Measurements from ENCODE around the gene CLOCK. TPM values are rescaled to one million over a fixed set of nuclear protein-coding genes. Genes with fewer than 3 reads are reported as not detected.

CLOCK gene
- total RNA-seq, 1 donor from 2014 or later: 27.9 TPM

- no peak for DNase-seq (ENCODE audit: low spot score)
These were observed 60.9 kb downstream of the CLOCK start for GRCh38 chr4:55485821-55486220.

DNA sequence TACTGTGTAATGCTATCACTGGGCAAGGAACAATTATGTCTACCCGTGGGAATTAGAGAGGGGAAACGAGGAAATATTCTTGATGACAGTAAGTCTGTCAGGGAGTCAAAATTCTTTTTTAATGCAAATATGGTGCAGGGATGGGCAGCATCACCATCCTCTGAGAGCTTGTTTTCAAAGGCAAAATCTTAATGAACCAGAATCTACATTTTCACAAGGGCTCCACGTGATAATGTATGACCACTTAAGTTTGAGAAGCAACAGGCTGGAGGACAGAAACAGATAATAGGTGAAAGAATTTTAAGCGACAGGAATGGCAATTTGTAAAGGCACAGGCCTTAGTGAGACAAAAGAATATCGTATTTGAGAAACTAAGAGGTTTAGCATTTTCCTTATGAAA, 63.4 kb downstream of the CLOCK start:
- DNase-seq (ENCODE audit: low spot score): no peak

DNA sequence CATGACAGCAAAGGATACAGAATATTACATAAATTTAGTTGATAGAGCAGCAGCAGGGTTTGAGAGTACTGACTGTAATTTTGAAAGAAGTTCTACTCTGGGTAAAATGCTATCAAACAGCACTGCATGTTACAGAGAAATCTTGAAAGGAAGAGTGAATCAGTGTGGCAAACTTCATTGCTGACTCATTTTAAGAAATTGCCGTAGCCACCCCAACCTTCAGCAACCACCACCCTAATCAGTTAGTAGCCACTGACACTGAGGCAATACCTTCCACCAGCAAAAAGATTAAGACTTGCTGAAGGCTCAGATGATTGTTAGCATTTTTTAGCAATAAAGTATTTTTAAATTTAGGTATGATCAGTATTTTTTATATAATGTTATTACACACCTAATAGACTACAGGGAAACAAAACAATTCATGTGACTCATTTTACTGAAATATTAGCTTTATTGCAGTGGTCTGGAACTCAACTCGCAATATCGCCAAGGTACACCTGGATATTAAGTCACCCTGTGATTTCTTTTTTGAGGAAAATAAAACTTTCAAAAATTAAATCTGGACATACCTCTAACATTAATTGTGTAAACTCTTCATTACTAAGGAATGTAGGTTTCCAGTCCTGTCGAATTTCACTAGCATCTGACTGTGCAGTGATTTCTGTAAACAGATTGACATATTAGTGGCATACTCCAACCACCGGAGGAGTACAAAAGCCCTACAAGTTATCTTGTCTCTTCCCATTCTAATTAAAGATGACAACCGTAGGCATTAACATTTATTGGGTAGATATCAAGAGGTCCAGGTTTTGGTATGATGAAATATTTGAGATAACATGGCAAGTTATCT, 71.1 kb downstream of the CLOCK start:
- DNase-seq (ENCODE audit: low spot score): no peak

- no peak for DNase-seq (ENCODE audit: low spot score)
These were observed 76.7 kb downstream of the CLOCK start for GRCh38 chr4:55469979-55470378.

- DNase-seq (ENCODE audit: low spot score): no peak
These were observed 78.0 kb downstream of the CLOCK start for GRCh38 chr4:55468724-55469123.

- no peak for DNase-seq (ENCODE audit: low spot score)
These were observed 80.7 kb downstream of the CLOCK start for GRCh38 chr4:55466001-55466400.

- DNase-seq (ENCODE audit: low spot score): no peak
These were observed 88.1 kb downstream of the CLOCK start for GRCh38 chr4:55458611-55459010.

- DNase-seq (ENCODE audit: low spot score): peak; percentile 39
These were observed 88.5 kb downstream of the CLOCK start for GRCh38 chr4:55458164-55458563.

DNA sequence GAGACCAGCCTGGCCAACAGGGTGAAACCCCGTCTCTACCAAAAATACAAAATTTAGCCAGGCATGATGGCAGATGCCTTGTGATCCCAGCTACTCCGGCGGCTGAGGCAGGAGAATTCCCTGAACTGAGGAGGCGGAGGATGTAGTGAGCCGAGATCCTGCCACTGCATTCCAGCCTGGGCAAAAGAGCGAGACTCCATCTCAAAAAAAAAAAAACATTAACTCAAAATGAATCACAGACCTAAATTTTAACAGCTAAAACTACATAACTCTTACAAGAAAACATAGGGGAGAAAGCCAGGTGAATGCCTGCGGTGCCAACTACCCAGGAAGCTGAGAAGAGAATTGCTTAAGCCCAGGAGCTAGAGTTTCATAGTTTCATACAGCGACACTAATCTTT, 96.1 kb downstream of the CLOCK start:
- DNase-seq (ENCODE audit: low spot score): no peak

GRCh38 chr4:55447831-55448230, 98.9 kb downstream of the CLOCK start:
- peak; percentile 22 for DNase-seq (ENCODE audit: low spot score)

DNA sequence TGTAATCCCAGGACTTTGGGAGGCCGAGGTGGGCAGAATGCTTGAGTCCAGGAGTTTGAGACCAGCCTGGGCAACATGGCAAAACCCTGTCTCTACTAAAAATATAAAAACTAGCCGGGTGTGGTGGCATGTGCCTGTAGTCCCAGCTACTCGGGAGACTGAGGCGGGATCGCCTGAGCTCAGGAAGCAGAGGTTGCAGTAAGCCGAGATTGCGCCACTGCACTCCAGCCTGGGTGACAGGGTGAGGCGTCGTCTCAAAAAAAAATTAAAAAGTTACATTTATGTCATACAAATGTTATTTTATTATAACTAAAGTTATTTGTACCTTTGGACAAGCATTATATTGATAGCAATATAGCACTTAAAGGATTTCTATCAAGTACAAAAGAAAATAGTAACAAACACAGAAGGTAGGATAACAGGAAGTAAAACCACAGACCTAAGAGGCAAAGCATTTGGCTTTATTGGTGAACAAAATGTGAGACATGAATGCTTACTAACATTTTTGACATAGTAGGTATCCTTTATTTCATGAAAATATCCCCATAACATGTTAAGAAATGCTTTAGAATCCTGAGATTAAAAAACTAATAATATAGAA, 99.5 kb downstream of the CLOCK start:
- DNase-seq (ENCODE audit: low spot score): no peak

GRCh38 chr4:55446578-55446922, 100.2 kb downstream of the CLOCK start:
- no peak for DNase-seq (ENCODE audit: low spot score)

GRCh38 chr4:55445921-55446577, 100.7 kb downstream of the CLOCK start:
- DNase-seq (ENCODE audit: low spot score): no peak

DNA sequence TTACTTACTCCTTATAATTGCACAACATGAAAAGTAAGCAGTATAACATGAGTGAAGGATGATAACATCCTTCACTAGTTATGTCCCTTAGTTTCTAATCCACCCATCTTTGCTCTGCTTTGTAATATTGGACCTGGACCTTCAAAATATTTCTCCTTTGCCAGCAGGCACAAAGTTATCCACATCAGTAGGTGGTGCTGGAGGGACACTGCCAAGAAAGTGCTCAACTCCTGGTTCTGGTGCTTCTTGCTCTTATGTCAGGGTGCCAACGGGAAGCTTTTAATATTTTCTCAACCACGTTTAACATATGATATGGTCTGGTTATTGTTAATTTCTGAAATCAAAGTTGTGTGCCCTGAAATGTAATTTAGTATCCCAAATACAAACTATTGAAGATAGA, 101.9 kb downstream of the CLOCK start:
- peak; percentile 34 for DNase-seq (ENCODE audit: low spot score)

DNA sequence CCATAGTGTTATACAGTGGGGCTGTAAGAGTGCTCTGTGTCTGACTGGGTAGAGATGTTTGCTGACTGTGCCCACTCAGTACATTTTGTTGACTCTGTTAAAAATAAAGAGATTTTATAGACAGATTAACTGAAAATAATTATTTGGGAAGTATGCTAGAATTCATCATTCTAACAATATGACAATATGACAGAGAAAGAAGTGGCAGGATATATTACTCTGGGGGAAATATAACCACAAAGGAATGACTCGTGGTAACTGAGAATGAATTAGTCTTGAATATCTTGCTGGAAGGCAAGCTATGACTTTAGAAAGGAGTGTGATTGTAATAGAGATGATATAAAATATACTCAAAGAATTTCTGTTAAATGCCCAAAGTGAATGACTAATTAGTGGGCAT, 104.2 kb downstream of the CLOCK start:
- no peak for DNase-seq (ENCODE audit: low spot score)

DNA sequence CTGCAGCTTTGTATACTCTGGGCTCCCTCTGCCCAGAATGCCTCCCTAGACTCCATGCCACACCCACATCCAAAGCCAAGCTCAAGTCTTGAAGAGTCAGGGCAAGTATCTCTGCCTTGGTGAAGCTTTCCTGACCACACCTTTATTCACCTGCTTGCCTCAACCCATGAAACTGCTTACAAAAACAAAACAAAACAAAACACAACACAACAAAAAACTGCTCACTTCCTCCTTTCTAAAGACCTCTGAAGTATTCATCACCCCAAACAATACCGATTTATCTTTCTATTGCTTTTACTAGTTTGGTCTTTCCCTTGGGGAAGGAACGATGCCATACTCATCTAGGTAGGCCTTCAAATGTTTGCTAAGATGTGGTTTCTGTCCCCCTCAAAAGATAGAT, 105.9 kb downstream of the CLOCK start:
- no peak for DNase-seq (ENCODE audit: low spot score)

- DNase-seq (ENCODE audit: low spot score): no peak
These were observed 107.7 kb downstream of the CLOCK start for GRCh38 chr4:55439023-55439422.

- DNase-seq (ENCODE audit: low spot score): no peak
These were observed 108.4 kb downstream of the CLOCK start for GRCh38 chr4:55438314-55438713.

GRCh38 chr4:55437823-55438222, 108.9 kb downstream of the CLOCK start:
- DNase-seq (ENCODE audit: low spot score): no peak

DNA sequence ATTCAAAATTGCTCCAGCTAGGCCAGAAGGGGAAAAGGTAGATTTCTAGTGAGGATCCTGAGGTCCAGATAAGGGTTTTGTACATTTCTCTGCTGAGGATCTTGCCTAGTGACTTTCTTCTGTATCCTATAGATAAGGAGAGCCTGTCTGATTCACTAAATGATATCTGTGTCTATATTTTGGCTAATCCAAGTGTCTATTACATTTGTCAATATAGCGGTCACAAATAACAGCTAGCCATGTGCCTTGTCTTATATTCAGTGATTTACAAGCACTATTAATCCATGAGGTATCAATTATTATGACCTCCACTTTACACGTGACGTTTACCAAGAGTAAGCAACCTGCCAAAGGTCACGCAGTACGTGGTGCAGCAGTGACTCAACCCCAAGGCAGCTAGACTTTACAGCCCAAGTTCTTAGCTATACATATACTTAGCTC, 109.3 kb downstream of the CLOCK start:
- no peak for DNase-seq (ENCODE audit: low spot score)

GRCh38 chr4:55435141-55435841, 111.4 kb downstream of the CLOCK start:
- peak; percentile 16 for DNase-seq (ENCODE audit: low spot score)

DNA sequence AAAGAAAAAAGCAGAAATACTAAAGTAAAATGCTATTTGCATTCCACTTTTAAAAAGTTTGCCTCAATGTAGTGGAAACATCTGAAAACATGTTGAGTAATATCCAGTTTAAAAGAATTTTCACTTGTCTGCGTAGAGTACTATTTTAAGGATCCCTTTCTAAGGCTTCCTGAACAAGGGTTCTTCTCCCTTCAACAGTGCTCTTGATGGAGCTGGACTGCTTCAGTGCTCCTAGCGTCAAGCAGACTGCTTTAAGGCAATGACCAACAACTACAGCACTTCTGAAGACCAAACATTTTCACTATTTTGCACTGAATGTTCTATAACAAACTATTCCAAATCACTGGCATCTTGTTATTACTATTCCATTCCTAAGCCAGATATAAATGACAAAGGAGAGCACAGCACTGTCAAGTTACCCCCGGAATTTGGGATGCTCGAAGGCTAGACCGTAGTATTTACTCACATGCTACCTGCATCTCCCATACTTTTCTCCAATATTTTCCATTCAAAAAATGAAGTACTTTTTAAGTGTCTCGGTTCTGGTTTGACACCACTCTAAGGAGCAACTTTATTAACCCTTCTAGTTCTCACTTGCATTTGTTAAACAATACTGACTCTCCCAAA, 114.9 kb downstream of the CLOCK start:
- no peak for DNase-seq (ENCODE audit: low spot score)
